Activated CD8-positive, alpha-beta memory T cell treated with anti-CD3 and anti-CD28 coated beads, Interleukin-2, amount 50 U/mL, for 1 hour (primary cell): Measurements from ENCODE around the gene PNISR.
A peak's percentile ranks its signal among the peaks of the same experiment; 100 is the strongest.
"Not testable (repeated sequence)": the region's sequence is repeated elsewhere in the genome, so short reads cannot be mapped to it uniquely, and the experiment has no call there.

Source experiments
- DNase-seq: peaks from one replicate; pipeline ENCODE4 v3.0.0-alpha.2; 2020; ENCODE audit errors: extremely low read depth

The PNISR gene, protein sequence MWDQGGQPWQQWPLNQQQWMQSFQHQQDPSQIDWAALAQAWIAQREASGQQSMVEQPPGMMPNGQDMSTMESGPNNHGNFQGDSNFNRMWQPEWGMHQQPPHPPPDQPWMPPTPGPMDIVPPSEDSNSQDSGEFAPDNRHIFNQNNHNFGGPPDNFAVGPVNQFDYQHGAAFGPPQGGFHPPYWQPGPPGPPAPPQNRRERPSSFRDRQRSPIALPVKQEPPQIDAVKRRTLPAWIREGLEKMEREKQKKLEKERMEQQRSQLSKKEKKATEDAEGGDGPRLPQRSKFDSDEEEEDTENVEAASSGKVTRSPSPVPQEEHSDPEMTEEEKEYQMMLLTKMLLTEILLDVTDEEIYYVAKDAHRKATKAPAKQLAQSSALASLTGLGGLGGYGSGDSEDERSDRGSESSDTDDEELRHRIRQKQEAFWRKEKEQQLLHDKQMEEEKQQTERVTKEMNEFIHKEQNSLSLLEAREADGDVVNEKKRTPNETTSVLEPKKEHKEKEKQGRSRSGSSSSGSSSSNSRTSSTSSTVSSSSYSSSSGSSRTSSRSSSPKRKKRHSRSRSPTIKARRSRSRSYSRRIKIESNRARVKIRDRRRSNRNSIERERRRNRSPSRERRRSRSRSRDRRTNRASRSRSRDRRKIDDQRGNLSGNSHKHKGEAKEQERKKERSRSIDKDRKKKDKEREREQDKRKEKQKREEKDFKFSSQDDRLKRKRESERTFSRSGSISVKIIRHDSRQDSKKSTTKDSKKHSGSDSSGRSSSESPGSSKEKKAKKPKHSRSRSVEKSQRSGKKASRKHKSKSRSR

DNA sequence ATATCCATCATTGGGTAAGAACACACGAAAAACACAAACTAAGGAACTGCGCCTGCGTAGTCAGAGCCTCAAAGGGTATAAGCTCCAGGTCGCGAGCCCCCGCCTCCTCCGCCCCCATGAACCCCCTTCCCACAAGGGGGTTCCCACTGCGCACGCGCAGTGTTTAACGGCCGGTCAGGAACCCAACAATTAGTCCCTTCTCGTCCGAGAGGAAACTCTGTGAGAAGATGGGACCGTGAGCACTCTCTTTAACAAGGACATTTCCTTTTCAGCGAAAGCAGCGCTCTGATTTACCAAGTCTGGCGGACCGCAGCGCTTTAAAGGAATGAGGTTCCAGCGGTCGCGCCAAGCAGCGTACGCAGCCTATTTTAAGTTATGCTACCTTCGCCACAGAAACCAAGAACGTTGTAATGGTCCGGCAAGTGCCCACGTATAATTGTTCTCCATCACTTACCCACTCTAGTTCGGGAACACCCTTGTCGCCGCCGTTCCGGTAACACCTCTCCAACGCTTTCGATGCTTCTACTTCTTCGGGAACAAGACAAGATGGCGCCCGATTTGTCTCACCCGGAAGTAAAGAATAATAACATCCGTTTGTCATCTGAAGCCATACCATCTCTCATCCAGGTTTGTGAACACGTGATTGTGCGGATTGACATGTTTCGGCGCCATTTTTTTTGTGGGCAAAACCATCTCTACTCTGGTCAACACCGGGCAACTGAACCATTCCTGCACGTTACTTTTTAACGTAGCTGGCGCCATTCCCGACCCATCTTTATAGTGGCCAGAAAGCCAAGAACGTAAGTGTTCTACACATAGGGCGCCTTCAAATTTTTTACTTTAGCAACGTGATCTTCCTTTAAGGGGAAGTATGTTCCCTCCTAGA is at the start of gene PNISR:
PNISR (minus strand) TSS at position 548 of the 886 bp plus-strand sequence. CDS start 10,649 bp downstream, outside the sequence.
- peak; percentile 80 for DNase-seq

GRCh38 chr6:99473730-99474129 is 48.6 kb upstream of the PNISR start:
- DNase-seq = no peak

- no peak for DNase-seq
Measured at GRCh38 chr6:99471638-99472037, 46.5 kb upstream of the PNISR start.

DNA sequence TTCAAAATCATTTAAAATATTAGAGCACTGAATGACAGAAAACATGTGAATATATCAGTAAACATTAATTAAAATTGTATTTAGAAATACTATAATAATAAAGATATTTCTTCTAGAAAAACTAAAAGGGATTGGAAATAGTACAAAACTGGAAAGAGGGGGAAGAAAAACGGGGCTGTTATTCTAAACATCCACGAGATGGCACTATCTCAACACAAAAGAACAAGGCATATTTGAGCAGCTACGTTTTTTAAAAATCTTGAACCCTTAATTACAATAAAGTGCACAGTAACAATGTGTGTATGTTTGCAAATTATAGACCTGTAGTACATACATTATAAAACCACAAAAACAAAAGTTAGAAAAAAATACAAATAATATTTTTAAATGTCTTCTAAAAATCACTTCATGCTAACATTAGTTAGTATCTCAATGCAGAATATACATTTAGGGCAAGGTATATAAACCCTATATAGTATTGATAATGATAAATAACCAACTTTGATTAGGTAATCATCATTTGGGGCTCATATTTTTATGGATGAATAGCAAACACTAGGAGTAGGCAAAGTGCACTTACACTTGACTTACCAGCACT is 42.5 kb upstream of the PNISR start:
- no peak for DNase-seq

- not testable (repeated sequence) for DNase-seq
Measured at GRCh38 chr6:99459133-99459532, 34.0 kb upstream of the PNISR start.

DNA sequence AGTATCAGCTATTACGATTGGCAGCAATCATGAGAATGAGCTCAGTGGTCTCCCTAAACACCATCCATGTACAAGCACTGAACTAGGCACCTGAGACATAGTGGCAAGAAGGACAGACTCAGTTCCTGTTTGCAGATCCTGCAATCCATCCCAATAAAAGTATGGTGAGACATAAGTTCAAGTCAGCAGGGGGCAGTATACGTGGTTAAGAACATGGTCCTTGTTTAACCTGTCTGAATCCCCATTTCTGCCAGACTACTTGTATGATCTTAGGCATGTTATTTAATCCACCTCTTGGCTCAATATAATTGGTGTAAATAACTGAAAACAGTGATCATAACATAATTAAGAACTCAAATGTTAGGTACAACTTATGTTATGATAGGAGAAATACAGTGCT is 33.2 kb upstream of the PNISR start:
- no peak for DNase-seq

- DNase-seq = no peak
Measured at GRCh38 chr6:99446076-99446475, 21.0 kb upstream of the PNISR start.

DNA sequence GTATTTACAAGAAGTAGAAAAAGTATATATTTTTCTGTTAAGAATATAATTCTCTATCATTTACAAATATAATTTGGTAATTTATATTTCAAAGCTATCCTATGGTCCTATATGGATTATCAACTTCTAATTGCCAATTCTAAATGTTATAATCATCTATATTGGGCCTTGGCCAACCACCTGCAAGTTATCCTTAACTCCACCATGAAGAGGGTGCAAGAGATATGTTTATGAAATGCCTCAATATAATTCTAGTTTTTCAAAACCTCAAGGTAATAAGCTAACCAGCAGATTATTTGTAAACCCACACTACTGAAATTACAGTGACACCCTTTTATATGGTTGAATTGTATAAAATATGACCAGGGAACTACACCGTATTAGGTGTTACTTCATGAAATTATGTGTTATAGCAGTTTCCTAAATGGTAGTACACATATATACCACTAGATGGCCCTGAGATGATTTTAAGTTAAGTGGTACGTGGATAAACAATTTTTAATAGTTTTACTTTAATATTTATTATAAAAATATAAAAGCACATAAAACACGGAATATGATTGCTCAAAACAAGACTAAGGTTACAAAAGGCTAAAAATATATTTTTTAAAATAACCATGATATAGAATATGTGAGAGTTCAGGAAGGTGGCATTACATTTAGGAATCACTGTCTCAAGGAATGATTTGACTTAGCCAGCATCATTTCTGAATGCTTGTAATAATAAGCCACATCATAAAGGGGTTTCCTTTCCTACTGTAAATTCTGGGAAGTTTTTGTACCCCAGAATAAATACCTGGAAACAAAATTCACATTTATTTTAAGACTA is 9.8 kb upstream of the PNISR start:
- no peak for DNase-seq

- DNase-seq = no peak
Measured at GRCh38 chr6:99432877-99433276, 7.8 kb upstream of the PNISR start.

- DNase-seq = no peak
Measured at GRCh38 chr6:99431901-99432300, 6.8 kb upstream of the PNISR start.

DNA sequence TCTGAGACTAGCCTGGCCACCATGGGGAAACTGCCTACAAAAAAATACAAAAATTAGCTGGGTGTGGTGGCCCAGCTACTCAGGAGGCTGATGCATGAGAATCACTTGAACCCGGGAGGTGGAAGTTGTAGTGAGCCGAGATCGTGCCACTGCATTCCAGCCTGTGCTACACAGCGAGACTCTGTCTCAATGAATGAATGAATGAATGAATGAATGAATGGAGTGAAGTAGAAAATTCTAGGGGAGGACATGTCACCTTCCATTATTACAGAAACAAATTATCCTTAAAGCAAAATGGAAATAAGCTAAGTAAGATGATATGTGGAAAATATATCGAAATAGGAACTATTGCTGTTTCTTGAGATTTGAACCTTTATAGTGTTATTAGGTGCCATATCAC is 2.9 kb upstream of the PNISR start:
- DNase-seq = no peak

DNA sequence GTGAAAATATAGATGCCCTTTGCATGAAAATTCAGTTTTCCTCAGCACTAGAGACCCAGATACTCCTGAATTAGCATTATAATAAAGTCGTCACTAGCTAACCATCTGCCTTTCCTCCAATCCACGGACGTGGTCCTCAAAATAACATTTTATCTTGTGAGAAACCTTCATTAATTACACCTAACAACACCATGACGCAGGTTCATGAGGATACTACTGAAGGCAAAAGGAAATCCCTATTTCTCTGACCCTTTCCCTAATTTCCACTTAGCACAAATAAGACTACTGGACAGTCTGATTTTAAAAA is 1.3 kb upstream of the PNISR start:
- DNase-seq = no peak

GRCh38 chr6:99425647-99426450 is 741 bp upstream of the PNISR start:
- peak; percentile 23 for DNase-seq

- DNase-seq = no peak
Measured at GRCh38 chr6:99424022-99424421, 1.1 kb downstream of the PNISR start.

- no peak for DNase-seq
Measured at GRCh38 chr6:99422912-99423311, 2.2 kb downstream of the PNISR start.

- no peak for DNase-seq
Measured at GRCh38 chr6:99416892-99417767, 8.0 kb downstream of the PNISR start.

GRCh38 chr6:99416226-99416625 is 8.9 kb downstream of the PNISR start:
- no peak for DNase-seq

DNA sequence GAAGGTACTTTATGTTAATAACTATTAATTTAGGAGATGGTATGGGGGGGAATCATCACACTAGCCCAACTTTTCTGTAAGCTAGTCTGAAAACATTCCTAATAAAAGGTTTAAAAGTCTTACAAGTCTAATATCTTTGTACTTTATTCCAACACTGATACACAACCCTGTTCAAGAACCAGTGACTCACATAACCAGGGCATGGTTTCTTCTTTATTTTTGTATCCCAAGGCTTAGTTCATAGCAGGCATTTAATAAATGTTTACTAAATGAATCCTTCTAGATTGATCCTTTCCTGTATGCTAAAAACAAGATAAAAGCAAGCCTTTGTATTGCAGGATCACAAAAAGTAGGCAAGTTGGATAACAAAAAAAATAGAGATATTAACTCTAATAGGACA is 9.7 kb downstream of the PNISR start:
- no peak for DNase-seq

DNA sequence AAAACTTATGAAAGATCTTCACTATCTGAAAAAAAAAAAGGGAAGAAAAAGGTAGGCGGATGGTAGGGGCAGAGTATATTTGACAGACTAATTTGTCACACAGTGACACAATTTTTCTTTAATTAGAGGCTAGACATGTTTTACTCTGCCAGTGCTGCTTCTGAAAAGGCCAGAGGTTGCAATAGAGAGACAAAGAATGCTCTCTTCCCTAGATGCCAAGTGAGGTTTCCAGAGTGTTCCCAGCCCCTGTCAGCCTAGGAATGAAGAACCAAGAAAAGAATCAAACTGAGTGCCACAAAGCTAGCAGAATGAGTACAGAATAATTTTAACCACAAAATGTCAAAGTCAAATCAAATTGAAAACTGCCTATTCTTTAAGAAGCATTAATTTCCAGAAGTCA is 13.0 kb downstream of the PNISR start:
- DNase-seq = no peak
